Lower leg skin (tissue), 4 donors: ENCODE results near the gene C4B. TPM values are rescaled to one million over a fixed set of nuclear protein-coding genes. Genes with fewer than 3 reads are reported as not detected.
"Not testable (repeated sequence)": the region's sequence is repeated elsewhere in the genome, so short reads cannot be mapped to it uniquely, and the experiment has no call there.

ENCODE experiments used
- DNase-seq, 2 donors: peaks; one replicate each; pipeline ENCODE4 v3.0.0-alpha.2; 2019; ENCODE audit warnings: low spot score in 2 of 2
- H3K4me3 ChIP-seq: fragments of 200-600 bp; sonication (generic); 2 replicates; pipeline ENCODE4 v1.5.1; 2017; ENCODE audit warnings: mild to moderate bottlenecking, low read depth; ENCODE audit not compliant: poor library complexity, severe bottlenecking
- POLR2A ChIP-seq, 2 donors: fragments of 450-650 bp; IDR thresholded peaks; one replicate each; pipeline ENCODE4 v1.6.1; 2016 to 2017; ENCODE audit warnings: antibody characterized with exemption in 2 of 2, mild to moderate bottlenecking in 1 of 2, moderate library complexity in 1 of 2
- WGBS, 2 donors: methylation state at CpG; one replicate each; pipeline ENCODE4 v1.1.5; 2018; 5-methylcytosine and 5-hydroxymethylcytosine counted together
- intact Hi-C: fragments of 100-400 bp; cut with DNase I; formaldehyde crosslinking; loops from one replicate; pipeline ENCODE4 v1.15.0; 2023; ENCODE audit warnings: low total_unique reads
- total RNA-seq, 4 donors: library from RNA; depleted of rRNA; stranded (reverse); fragments of >200 nt; gene quantifications; one replicate each; pipeline ENCODE4 v1.1.0, GENCODE V29; 2016
- TF ChIP-seq, protein P1 (sequence below), 3 donors: fragments of 450-650 bp; IDR thresholded peaks; one replicate each; pipeline ENCODE4 v1.5.1; 2016; ENCODE audit warnings: antibody characterized with exemption in 3 of 3, mild to moderate bottlenecking in 3 of 3, moderate library complexity in 2 of 3

C4B gene
- total RNA-seq, 4 donors from 2014 or later = 4.5 to 12.1 (median 6.3) TPM

- intact Hi-C loops = no loop called here
- WGBS, 2 donors = 77 to 87% methylated on average over 16 to 17 of the region's 17 CpGs
- no peak overlapping the region for H3K4me3 ChIP-seq
- no peak for TF ChIP-seq POLR2A (IDR thresholded peaks at IDR 0.05)
- TF ChIP-seq, protein P1, sequence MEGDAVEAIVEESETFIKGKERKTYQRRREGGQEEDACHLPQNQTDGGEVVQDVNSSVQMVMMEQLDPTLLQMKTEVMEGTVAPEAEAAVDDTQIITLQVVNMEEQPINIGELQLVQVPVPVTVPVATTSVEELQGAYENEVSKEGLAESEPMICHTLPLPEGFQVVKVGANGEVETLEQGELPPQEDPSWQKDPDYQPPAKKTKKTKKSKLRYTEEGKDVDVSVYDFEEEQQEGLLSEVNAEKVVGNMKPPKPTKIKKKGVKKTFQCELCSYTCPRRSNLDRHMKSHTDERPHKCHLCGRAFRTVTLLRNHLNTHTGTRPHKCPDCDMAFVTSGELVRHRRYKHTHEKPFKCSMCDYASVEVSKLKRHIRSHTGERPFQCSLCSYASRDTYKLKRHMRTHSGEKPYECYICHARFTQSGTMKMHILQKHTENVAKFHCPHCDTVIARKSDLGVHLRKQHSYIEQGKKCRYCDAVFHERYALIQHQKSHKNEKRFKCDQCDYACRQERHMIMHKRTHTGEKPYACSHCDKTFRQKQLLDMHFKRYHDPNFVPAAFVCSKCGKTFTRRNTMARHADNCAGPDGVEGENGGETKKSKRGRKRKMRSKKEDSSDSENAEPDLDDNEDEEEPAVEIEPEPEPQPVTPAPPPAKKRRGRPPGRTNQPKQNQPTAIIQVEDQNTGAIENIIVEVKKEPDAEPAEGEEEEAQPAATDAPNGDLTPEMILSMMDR (IDR thresholded peaks at IDR 0.05) = no peak
- no peak for DNase-seq
Observed at GRCh38 chr6:32057966-32058365, 43.4 kb downstream of the C4B start.

GRCh38 chr6:32058511-32058963 is 43.9 kb downstream of the C4B start:
- no peak for DNase-seq
- H3K4me3 ChIP-seq = no peak overlapping the region
- no peak for TF ChIP-seq POLR2A (IDR thresholded peaks at IDR 0.05)
- TF ChIP-seq, protein P1 (IDR thresholded peaks at IDR 0.05) = no peak
- intact Hi-C loops = no loop called here
- 80% methylated on average over 11 of the region's 11 CpGs for WGBS, 2 donors

DNA sequence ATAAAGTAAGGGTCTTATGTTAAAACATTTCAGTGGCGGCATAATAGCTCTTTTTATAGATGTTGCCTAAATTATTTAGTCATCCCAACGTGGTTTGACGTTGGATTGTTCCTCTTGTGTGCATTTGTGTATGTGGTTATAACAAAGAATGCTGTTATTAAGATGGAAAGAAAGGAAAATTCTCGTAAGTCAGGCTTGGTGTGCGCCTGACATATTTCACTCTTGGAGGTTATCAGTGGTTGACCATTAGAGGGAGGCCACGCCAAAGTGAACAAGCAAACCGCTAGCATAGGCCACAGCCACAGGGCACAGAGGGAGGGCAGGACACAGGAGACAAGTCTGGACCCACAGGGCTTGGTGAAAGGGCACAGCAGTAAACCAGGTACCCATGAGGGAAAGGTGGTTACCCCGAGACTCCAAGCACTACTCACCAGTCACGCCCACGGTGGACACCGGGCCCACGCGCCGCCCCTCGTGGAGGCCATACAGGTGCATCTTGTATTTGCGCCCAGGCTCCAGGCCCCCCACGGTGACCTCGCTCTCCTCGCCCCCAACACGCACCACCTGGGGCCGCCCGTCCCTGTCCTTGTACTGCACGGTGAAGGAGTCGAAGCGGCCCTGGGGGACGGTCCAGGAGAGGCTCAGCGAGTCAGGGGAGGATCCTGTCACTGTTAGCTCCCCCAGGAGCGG is 46.5 kb downstream of the C4B start:
- 90 to 94% methylated on average over 25 to 27 of the region's 28 CpGs for WGBS, 2 donors
- intact Hi-C loops = no loop called here
- TF ChIP-seq POLR2A (IDR thresholded peaks at IDR 0.05) = no peak
- no peak overlapping the region for H3K4me3 ChIP-seq
- DNase-seq = no peak

DNA sequence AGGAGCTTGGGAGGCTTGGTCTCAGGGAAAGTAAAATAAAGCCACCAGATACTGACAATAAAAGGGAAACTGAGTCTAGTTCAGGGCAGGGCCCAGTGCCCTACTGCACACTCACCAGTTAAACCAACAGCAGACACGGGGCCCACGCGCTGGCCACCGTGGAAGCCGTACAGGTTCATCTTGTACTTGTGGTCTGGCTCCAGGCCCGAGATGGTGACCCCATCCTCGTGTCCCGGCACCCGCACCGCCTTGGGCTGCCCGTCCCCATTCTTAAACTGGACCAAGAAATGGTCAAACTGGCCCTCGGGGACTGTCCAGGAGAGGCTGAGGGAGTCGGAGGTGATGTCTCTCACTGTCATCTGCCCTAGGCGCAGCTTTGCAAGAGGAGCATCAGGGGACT is 50.1 kb downstream of the C4B start:
- WGBS, 2 donors = 87 to 89% methylated on average over 14 of the region's 14 CpGs
- H3K4me3 ChIP-seq = no peak overlapping the region
- TF ChIP-seq, protein P1 (IDR thresholded peaks at IDR 0.05) = no peak
- no peak for TF ChIP-seq POLR2A (IDR thresholded peaks at IDR 0.05)
- no peak for DNase-seq
- intact Hi-C loops = no loop called here

GRCh38 chr6:32067521-32067920 is 52.9 kb downstream of the C4B start:
- WGBS, 2 donors = 90 to 97% methylated on average over 12 to 19 of the region's 19 CpGs

DNA sequence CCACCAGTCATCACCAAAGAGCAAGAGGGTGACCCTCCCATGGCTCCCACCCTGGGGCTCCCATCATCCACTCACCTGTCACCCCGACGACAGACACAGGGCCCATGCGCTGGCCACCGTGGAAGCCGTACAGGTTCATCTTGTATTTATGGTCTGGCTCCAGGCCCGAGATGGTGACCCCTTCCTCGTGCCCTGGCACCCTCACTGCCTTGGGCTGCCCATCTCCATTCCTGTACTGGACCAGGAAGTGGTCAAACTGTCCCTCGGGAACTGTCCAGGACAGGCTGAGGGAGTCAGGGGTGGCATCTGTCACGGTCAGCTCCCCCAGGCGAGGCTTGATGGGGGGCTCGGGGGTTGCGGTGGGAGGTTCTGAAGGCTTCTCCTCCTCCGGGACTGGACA is 53.7 kb downstream of the C4B start:
- H3K4me3 ChIP-seq, intact Hi-C loops, DNase-seq: not testable (repeated sequence)
- whole genome bisulfite sequencing, 2 donors = 91 to 92% methylated on average over 13 of the region's 13 CpGs

More at GRCh38 chr6:32067521-32067920, 52.9 kb downstream of the C4B start:
- intact Hi-C loops, H3K4me3 ChIP-seq, DNase-seq: not testable (repeated sequence)

GRCh38 chr6:32068867-32069266 is 54.3 kb downstream of the C4B start:
- no peak for TF ChIP-seq POLR2A (IDR thresholded peaks at IDR 0.05)
- WGBS, 2 donors = 92 to 95% methylated on average over 14 of the region's 14 CpGs
- DNase-seq = no peak
- H3K4me3 ChIP-seq = no peak overlapping the region
- intact Hi-C loops = no loop called here

GRCh38 chr6:32069460-32069859 is 54.9 kb downstream of the C4B start:
- no peak for DNase-seq
- WGBS, 2 donors = 90 to 96% methylated on average over 17 of the region's 17 CpGs
- H3K4me3 ChIP-seq = no peak overlapping the region
- no peak for TF ChIP-seq POLR2A (IDR thresholded peaks at IDR 0.05)
- TF ChIP-seq, protein P1 (IDR thresholded peaks at IDR 0.05) = no peak
- intact Hi-C loops = no loop called here
